RPMI7951 (cell line): ENCODE data around the gene TNPO2. TPM values are rescaled to one million over a fixed set of nuclear protein-coding genes. Genes with fewer than 3 reads are reported as not detected.

Experiments used
- DNase-seq: peaks from one replicate; pipeline ENCODE4 v3.0.0-alpha.2; 2012; ENCODE audit warnings: low read depth
- total RNA-seq: library from RNA; depleted of rRNA; stranded (reverse); fragments of >200 nt; shearing (Covaris generic); gene quantifications from 2 replicates; pipeline ENCODE4 v1.2.3, GENCODE V29; 2014; rRNA removed

TNPO2 gene
- total RNA-seq = 28.2 and 29.9 TPM in 2 replicates

DNA sequence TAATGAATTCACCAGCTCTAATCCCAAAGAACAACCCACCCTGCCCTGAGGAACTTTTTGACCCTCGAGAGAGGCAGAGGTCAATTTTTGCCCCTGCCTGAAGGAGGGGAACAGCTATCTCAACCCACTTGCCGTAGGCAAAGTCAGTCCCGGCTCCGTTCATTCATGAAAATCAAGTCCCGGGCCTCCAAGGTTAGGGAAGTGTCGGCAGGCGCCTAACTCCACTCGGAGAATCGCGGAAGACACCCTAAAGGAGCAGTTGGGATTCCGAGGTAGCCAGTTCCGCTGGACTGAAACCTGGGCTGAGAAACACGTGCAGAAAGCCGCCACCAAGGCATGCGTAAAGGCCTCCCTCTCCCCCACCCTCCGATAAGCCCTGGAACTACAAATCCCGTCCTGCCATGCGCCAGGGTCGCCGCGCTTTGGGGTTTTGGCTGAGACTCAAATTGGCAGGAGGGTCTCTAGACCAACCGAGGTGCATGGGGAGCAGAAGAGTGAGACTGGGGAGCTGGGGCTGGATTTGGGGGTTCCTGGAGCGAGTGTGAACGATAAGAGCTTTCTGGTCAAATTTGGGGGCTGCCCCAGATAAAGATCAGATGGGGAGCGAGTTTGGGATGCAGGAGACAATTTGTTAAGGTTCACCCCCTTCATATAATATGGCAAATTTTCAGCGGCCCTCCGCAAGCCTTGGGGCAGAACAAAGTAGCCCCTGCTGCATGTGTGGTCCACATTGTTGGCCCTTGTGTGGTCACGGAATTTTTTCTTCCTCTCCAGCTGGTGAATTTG is at the start of gene TNPO2:
TSS of gene TNPO2 (minus strand) at position 292 of the 786 bp plus-strand sequence. CDS start 2,955 bp downstream, outside the sequence.
- peak; percentile 72 for DNase-seq

- no peak for DNase-seq
Observed at GRCh38 chr19:12772323-12772722, 48.6 kb upstream of the TNPO2 start.

DNA sequence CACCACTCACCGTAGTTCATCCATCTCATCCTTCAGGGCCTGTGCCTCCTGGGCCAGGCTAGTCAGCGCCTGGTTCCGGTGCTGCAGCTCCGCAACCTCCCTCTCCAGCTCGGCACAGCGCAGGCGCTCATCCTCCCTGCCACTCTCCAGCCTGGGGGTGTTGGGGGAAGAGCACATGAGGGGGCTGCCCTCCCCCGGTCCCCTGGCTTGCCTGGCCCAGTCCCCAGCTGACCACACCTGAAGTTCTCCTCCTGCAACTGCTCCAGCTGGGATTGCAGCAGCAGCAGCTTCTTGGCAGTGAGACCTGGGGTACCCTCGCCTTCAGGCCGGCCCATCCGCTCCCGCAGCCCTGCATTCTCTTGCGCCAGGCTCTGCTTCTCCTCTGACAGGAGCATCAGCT is 47.2 kb upstream of the TNPO2 start:
- DNase-seq = no peak

DNA sequence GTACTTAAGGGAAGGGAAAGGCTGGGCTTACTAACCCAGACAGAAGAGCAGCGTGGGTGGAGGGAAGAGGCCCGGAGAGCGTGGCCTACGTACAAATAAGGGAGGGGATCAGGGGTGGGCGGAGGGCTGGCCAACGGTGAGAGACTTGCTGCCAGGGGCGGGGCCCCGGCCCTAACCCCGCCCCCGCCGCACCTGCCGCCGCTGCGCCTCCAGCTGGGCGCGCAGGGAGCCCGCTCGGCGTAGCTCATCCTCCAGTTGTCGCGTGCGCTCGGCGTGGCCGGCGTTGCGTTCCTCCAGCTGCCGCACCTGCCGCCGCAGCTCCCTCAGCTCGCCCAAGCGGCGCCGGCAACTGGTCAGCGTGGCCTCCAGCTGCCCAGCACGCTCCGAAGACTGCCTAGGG is 46.0 kb upstream of the TNPO2 start:
- DNase-seq = no peak

- no peak for DNase-seq
Observed at GRCh38 chr19:12767666-12768065, 43.9 kb upstream of the TNPO2 start.

DNA sequence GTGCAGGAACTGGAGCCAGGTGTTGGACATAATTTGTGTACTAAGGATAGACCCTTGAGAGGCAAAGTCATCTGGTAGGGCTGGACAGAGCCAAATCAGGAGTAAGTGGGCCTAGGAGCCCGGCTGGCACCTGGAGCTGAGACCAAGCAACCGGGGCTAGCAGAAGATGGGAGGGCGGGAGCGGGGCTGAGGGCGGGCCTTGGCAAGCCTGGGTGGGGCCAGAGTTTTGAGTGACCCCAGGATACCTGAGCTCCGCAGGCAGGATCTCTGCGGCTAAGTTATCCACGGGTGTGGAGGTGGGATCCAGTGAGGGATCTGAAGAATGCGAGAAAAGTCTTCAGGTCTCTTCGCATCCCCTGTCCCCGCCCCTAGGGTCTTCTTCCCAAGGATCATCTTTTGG is 43.4 kb upstream of the TNPO2 start:
- no peak for DNase-seq

GRCh38 chr19:12766051-12766521 is 42.4 kb upstream of the TNPO2 start:
- DNase-seq = peak; percentile 77

DNA sequence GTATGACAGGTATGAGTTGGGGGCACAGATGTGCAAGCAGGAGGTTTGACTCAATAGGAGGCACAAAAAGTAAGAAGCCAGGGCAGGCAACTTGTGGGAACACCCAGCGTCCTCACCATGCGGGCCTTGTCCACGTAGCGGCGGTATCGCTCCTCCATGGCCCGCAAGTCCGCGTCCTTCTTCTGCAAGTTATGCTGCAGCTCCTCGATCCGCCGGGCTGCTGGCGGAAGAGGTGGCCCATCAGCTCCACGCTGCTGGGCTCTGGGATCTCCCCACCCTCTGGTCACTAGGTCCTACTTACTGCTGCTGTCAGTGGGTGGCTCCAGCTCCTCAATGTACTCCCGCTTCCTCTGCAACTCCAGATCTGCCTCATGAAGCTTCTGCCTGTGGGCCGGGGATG is 41.0 kb upstream of the TNPO2 start:
- DNase-seq = no peak

DNA sequence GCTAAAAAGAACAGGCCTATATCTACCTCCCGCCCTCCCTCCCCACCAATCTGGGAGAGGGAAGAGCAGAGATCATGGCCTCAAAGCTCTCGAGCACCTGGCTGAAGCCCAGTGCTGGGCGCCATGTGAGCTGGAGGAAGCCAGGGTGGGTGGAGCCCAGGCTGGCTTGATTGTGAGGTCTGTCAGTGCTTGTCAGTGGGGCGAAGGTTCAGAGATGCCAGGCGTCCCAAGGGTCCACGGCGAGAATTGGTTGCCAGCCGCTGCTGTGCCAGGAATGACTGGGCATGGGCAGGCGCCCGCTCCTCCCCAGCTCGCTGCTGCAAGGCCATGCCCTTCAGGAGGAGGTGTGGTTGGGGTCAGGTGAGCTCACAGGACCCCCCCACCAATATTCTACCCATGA is 39.4 kb upstream of the TNPO2 start:
- DNase-seq = no peak

- DNase-seq = no peak
Observed at GRCh38 chr19:12759686-12760085, 36.0 kb upstream of the TNPO2 start.

GRCh38 chr19:12757544-12758274 is 34.0 kb upstream of the TNPO2 start:
- DNase-seq = peak; percentile 72

GRCh38 chr19:12756150-12756883 is 32.6 kb upstream of the TNPO2 start:
- no peak for DNase-seq

- DNase-seq = no peak
Observed at GRCh38 chr19:12754465-12755196, 30.9 kb upstream of the TNPO2 start.

DNA sequence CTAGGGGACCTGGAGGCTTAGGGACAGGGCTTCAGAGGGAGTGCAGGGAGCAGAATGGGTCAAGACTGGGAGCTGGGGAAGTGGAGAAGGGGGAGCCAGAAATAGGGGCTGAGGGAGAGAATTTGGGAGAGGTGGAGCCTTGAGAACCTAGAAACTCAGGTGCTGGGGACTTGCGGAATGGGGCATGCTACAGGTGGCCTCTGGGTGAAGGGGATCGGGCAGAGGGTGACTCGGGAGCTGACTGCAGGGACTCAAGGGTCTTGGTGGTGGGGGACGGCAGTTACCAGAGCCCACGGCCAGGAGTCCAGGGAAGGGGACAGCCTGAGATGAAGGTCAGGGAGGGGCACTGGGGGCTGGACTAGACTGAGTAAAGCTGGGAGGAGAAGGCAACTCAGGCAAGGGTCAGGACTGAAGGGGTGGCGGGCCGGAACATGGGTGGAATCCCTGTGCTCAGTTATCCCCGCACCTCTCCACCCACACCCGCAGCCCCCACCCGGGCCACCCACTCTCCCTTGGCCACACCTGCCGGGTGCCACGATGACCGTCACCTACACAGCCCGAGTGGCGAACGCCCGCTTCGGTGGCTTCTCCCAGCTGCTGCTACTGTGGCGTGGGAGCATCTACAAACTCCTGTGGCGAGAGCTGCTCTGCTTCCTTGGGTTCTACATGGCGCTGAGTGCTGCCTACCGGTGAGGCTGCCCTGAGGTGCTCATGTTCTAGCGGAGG is 28.5 kb upstream of the TNPO2 start:
- no peak for DNase-seq

- no peak for DNase-seq
Observed at GRCh38 chr19:12751635-12752034, 27.9 kb upstream of the TNPO2 start, which contains the start of gene BEST2. BEST2 (plus strand) TSS chr19:12751791; CDS start chr19:12752593, 802 bp downstream.

DNA sequence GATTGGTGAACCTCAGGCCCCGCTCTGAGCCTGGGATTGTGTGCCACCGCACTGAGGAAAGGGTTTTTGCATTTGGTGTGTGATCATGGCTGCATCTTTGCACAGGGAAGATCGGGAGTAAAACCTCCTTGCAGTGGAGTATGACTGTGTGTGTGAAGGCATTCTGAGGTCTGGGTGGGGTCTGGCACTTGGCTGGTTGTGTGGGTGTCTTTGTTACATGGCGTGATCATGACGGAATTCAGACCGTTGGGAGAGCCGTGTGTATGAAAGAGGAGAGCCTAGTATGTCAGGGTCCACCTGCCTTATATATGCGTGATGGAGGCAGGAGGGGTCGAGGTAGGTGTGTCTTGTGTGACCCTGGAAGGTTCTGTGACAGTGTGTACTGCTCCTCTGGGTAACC is 27.1 kb upstream of the TNPO2 start:
- DNase-seq = no peak

- peak; percentile 46 for DNase-seq
Observed at GRCh38 chr19:12749938-12750521, 26.3 kb upstream of the TNPO2 start.

DNA sequence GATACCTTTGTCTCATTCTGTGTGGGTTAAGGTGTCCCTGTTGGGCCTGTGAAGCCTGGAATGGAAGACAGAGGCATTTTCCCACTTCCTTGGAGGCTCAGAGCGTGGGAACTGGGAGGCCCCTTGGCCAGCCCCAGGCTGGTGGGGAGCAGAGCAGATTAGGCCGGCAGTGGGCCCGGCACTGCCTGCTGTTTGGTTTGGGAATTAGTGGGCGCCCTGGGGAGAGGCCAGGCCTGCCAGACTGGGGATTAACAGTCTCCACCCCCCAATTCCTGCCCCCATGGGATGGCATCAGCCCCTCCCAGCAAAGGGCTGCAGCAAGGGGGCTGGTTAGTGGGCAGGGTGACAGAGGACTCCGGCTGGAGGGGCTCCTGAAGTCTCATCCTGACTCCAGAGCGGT is 24.8 kb upstream of the TNPO2 start:
- DNase-seq = no peak

DNA sequence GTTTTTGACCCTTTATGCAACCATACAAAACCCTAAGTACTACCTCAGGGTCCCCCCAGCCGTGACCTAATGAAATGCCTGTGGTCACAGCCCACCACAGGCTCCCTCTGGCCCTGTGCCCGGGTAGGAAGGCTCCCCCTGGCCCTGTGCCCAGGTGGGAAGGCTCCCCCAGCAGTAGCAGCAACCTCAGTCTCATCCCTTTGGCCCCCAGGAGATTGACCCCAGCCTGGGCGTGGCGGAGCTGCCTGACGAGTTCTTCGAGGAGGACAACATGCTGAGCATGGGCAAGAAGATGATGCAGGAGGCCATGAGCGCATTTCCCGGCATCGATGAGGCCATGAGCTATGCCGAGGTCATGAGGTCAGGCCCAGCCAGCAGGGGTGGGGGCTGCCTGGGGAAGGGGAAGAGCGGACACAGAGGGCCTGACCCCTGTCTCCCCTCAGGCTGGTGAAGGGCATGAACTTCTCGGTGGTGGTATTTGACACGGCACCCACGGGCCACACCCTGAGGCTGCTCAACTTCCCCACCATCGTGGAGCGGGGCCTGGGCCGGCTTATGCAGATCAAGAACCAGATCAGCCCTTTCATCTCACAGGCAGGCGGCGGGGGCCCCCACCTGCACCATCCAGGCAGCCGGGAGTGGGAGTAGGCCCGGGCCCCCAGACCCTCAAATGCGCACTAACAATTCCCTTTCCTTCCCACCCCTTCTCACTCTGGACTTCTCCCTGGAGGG is 21.6 kb upstream of the TNPO2 start:
- DNase-seq = no peak
